ENCODE measurements around the gene SYT13.
A peak's percentile ranks its signal among the peaks of the same experiment; 100 is the strongest.

SYT13 gene

DNA sequence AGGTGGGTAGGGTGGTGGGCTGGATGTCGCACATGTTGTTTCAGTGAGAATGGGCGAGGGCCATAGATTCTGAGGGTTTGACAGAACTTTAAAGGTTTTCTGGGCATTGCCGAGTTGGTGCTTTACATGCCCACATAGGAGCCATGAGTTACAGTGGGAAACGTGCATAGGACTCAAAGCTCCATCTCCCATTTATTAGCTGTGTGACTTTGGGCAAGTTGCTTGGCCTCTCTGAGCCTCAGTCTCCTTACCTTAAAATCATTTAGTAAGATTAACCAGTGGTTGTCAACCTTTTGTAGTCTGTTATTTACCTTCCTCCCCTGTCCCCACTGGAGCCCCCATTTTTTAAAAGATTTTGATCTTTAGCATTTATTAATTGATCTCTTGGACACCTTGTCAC lies 67.4 kb downstream of the SYT13 start:
- DNase-seq (ENCODE audit: low read depth) = no peak

DNA sequence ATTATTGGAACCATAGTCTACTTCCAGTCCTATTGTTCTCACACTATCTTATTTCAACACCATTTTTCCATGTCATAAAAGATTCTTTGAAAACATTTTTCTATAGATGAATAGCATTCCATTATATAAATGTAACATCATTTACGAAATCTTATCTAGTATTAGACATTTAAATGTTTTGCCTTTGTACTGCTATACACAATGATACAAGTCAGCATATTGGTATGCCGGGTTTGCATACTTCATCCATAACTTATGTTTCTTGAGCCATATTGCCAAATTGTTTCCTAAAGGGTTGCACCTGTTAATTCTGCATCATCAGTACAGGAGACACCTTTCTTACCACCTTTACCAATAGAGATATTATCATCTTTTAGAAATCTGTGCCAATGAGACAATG lies 68.2 kb downstream of the SYT13 start:
- peak; percentile 36 for DNase-seq (ENCODE audit: low read depth)

DNA sequence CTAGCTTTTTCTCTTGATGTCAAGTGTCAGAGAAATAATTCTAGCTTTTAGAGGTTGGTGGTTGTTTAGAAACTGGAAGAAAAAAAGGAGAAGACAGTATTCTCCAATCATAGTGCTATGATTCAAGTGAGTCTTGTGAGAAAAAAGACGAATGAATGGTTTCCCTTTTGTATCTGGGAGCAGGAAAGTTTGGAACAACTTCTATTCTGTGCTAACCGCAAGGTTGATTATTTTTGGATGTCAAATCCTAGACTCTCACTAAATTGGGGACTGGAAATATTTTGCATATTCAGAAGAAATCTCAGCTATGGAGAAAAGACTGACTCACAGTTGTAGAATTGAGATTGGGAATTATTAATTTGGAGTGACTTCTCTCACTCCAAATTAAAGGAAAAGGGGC lies 69.2 kb downstream of the SYT13 start:
- DNase-seq (ENCODE audit: low read depth) = no peak

DNA sequence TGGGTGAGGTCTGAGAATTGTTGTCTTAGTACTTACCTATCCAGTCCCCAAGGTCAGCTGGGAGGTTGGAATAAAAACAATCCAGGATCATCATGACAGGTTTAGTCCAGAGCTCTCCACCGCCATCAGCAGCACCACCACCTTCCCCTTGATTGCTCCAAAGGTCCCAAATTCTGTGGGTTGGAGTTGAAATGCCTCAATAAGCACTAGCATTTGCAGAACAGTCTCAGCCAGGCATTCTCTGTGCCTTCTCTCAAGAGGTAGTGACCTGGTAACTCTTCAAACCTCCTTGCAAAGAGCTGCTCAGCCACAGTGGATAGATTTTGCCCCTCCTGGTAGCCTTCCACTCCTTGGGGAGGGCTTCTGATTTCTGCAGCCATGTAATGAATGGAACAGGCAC lies 70.1 kb downstream of the SYT13 start:
- DNase-seq (ENCODE audit: low read depth) = no peak

DNA sequence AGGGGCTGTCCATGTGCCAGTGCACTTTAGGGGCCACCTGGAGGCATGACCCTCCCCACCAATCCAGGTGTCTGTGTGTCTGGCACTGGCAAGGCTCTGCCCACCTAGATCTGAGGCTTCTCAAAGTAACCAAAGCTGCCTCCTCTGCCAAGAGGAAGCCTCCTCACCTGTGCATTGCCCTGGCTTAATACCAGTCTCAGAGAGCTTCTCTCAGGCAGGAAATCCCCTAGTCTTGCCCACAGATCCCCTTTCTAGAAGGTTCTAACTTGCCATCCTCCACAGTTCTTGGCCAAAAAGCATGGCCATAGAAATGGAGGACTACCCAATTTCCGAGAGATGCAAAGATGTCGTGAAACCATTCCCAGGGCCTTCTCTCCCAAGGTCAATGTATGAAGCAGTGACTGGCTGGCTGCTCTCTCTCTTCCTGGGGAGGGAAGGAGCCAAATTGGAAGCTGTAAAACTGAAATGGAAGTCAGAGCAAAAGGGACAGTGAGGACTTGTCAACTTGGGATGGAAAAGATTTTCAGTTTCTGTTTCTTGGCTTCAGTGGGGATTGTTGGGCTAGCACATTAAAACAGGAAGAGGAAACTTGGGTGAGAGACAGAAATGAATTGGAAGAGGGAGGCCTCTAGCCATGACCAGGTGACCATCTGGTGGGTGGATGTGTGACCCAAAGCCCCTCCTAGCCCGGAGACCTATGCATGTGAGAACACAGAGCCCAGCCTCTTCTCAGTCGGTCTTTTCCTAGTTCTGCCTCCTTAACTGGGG lies 70.9 kb downstream of the SYT13 start:
- no peak for DNase-seq (ENCODE audit: low read depth)

DNA sequence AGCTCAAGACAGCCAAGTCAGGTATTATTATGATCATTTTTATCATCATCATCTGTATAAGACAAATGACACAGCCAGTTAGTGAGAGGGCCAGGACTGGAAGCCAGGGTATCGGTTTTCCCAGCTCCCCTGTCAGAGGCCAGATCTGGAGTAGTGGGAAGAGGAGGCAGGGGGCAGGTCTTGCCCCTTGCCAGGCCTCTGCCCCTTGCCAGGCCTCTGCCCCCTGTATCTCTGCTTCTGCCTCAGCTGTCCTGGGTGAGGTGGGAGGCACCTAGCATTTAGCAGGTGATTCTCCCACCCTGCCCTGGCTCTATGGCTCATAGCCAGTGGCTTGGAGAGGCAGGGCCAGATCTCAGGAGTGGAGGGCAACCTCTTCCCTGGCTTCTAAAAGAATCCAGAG lies 72.4 kb downstream of the SYT13 start:
- DNase-seq (ENCODE audit: low read depth) = no peak

DNA sequence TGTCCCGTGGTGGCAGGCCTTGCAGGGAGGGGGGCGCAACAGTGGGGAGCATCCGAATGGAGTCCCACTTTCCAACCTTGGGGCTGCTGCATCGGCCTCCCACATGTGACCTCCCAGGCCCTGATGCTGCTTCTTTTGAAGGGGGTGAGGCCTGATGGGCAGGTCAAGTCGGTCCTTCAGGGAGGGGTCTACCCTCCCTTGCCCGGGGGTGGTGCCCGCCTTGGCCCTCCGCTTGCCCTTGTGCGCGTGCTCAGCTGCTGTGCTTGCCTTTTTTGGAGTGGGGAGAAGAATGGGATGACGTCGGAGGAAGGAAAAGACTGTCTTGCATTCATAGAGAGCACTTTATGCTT lies 72.8 kb downstream of the SYT13 start:
- DNase-seq (ENCODE audit: low read depth) = no peak

DNA sequence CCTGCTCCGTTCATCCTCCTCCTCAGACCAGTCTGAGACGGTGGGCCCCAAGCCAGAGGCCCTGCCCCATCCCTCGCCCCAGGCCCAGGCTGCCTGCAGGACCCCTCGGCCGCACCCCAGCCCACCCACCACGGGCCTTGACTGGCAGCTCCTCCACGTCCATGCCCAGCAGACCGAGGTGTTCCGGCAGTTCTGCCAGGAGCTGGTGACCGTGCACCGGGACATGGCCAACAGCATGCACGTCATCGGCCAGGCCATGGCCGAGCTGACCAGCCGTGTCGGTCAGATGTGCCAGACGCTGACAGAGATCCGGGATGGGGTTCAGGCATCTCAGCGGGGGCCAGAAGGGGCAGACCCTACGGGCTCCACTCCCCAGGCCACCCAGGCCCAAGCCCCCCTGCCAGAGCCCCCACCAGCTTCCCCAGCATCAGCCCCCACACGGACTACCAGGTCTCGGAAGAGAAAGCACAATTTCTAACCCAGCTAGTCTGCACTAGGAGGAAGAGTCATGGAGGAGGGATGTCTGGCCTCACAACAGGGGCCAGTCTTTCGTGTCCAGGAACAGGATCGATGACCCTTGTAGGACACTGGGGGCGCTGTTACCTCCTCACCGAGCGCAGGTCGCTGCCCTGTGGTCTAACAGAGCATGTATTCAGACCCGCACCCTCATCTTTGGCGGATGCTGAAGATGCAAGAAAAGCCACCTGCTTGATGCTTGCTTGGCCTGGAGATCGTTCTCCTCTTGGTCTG lies 73.4 kb downstream of the SYT13 start:
- no peak for DNase-seq (ENCODE audit: low read depth)

DNA sequence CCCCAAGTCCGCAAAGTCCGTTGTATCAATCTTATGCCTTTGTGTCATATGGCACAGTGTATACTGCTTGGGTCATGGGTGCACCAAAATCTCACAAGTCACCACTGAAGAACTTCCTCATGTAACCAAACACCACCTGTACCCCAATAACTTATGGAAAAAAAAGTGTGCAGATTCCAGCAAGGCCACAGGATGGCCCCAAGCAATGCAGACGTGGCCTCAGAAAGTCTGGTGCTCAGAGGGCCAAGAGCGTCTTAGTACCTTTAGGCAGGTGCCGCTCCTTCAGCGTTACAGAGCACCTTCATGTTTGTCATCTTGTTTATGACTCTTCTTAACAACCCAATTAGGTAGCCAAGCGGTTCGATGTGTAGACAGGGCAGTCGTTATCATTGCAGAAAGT lies 74.4 kb downstream of the SYT13 start:
- no peak for DNase-seq (ENCODE audit: low read depth)

DNA sequence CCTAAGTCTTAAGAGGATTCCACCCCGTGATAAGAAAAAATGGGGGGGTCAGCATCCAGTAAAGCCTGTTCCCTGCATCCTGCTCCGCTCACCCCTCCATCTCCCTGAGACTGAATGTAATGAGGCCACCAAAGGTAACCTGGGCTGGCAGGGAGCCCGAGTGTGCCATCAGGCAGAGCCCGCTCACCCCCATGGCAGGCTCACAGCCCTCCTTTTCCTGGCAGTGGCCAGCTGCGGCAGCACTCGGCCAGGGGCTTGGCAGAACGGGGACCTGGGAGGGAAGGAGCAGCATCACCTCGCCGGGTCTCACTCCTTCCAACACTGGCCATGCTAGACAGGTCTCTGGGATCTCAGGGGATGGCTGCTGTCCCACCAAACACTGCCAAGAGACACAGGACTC lies 75.3 kb downstream of the SYT13 start:
- DNase-seq (ENCODE audit: low read depth) = no peak

DNA sequence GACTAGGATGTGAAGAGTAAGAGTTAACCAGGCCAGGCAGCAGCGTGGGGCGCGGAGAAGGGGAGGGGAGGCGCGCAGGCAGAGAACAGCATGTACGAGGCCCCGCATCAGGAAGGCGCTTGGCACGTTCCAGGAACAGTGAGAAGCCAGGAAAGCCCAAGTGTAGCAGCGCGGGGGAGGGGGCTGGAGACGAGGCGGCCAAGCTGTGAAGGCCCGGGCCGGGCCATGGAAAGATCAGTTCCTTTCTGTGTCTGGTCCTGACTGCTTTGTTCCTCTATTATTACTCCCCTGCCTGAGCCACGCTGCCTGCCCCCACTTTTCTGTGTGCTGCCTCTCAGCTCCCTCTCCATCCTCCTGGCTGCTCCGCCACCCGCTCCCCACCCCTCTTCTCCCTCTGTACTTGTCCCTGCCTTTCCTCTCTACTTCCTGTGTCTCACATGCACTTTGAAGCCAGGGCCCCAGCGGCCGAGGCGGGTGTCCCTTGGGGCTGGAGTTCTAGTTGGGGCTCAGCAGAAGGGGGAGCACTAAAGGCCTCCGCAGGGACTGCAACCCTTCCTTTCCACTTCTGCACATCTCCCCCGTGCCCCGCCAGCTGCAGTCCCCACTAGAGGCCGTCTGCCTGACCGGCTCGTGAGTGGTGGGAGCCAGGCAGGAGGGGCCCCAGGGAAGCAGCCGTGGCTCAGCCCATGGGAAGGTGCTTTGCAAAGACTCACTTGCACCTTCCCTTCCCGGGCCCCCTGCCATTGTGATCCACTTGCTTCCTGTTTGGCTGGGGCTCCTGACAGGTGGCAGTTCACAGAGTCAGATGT lies 76.0 kb downstream of the SYT13 start:
- DNase-seq (ENCODE audit: low read depth) = peak; percentile 90

DNA sequence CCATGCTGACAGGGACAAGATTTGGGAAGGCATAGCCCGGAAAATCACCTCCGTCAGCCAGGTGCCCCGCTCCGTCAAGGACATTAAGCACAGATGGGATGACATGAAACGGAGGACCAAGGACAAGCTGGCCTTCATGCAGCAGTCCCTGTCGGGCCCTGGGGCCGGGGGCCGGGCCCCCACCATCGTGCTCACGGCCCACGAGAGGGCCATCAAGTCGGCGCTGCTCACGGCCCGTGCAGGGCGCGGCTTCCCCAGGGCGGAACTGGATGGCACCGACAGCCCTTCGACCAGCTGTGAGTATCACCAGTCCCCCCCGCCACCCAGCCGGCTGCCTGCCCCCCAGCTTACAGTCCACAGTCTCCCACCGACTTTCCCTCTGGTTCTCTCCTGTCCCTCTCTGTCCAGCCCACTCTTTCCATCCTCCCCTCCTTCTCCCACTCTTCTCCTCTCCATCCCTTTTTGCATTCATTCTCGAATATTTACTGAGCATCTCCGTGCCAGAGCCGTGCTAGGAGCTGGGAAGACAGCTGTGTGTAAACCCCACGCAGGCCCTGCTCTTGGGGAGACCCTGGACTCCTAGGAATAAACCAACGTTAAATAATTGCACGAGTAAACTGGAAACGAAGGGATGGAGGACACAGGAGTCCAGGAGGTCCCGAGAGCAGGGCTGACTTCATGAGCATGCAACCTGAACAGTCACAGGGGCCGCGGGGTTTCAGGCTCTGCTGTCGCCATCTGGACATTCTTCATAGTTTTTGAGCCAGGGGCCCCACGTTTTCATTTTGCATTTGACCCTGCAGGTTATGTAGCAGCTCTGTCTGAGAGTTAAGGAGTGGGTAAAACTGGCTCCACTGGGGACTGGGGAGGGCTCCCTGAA lies 76.9 kb downstream of the SYT13 start:
- DNase-seq (ENCODE audit: low read depth) = no peak

DNA sequence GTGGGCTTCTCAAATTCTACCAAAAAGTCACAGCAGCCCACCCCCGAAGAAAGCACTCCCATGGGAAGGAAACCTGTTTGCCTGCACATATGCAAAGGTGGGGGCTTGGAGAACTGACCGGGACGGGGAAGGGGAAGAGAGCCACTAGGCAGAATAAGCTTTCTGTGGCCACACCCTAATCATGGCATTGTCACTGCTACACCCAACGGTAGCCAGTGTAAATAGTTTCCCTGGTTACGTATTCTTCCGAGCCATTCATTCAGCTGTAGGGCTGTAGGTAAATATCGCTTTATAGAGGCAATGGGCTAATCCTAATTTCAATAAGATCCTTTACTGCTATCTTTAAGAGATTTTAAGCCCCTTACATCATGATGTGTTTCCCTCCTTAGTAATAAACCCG lies 78.0 kb downstream of the SYT13 start:
- DNase-seq (ENCODE audit: low read depth) = no peak

DNA sequence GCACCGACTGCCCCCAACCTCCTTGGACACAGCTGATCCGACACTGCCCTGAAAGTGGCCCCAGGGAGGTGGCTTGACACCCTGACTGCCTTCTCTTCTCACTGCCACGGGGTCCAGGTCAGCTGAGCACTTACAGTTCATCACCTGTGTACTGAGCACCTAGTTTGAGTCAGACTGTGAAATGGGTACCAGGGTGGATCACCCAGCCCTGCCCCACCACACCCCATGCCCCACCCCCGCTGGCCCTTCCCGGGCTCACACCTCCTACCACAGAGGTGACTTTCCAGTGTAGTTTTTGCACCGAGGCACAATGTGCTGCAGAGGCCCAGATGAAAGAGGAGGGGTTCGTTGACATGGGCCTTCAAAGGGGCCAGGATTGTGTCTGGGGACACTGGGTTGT lies 80.2 kb downstream of the SYT13 start:
- no peak for DNase-seq (ENCODE audit: low read depth)

DNA sequence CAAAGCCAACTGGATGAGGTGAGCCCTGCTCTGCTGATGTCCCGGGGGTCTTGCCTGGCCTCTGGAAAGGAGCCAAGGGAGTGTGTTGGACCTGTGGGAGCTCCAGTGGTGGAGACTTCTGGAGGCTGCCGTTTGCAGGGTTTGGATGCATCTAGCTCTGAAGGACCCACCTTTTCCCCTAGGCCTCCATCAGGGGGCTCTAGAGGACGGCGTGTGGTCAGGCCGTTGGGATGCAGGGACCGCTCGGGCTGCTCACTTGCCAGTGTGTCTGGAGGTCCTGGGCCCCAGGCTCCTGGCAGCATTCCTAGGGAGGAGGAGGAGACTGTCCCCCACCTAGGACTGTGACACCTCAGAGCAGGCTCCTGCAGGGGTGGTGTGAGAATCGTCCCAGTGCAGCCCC lies 81.4 kb downstream of the SYT13 start:
- DNase-seq (ENCODE audit: low read depth) = no peak

DNA sequence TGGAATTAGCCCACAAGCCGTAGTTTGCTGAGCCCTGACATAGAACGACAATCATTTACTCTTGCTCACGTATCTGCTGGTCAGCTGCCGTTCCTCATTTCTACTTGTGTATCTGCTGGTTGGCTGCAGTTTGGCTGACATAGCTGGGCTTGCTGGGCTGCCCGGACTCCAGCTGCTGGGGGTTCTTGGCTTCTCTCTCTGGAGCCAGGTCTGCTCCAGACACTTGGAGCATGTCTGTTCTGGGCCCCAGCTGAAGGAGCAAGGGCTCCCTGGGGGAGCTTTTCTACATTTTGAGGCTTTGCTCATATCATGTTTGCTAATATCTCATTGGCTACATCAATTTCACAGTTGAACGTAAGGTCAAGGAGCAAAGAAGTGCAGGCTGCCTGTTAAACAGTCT lies 92.4 kb downstream of the SYT13 start:
- no peak for DNase-seq (ENCODE audit: low read depth)

Data from amniotic epithelial cell (primary cell).